Activated CD4-positive, alpha-beta T cell treated with anti-CD3 and anti-CD28 coated beads for 24 hours (primary cell): Measurements from ENCODE around the gene KIAA1549.
"Not testable (repeated sequence)": the region's sequence is repeated elsewhere in the genome, so short reads cannot be mapped to it uniquely, and the experiment has no call there.

Experiments used
- DNase-seq, 2 donors: peaks; one replicate each; pipeline ENCODE4 v3.0.0-alpha.2; 2020; ENCODE audit warnings: low read depth in 2 of 2

Gene KIAA1549

DNA sequence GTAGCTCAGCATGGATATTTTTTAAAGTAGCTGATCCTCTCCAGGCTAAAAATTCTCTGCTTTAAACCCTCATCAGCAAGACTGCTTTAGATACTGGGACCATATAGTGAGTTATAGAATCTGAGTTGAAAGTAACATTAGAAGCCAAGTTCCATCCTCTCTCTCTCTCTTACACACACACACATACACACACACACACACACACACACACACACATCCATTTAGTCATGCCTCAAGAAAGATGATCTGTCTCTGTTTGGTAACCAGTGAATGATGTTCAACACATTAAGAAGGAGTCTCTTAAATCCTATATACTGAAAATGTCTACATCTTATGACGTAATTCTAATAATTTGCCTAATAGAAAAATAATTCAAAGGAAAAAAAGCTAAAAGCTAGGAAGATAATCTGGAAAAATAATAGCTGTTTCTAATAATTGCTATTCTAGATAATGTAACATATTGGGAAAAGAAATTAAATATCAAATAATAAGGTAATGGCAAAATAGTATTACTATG is 166.3 kb downstream of the KIAA1549 start:
- no peak for DNase-seq

- DNase-seq, result no peak
Observed at GRCh38 chr7:138813945-138814344, 167.2 kb downstream of the KIAA1549 start.

DNA sequence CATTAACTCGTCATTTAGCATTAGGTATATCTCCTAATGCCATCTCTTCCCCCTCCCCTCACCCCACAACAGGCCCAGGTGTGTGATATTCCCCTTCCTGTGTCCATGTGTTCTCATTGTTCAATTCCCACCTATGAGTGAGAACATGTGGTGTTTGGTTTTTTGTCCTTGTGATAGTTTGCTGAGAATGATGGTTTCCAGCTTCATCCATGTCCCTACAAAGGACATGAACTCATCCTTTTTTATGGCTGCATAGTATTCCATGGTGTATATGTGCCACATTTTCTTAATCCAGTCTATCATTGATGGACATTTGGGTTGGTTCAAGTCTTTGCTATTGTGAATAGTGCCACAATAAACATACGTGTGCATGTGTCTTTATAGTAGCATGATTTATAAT is 169.9 kb downstream of the KIAA1549 start:
- not testable (repeated sequence) for DNase-seq

- DNase-seq, result no peak
Observed at GRCh38 chr7:138809346-138809745, 171.8 kb downstream of the KIAA1549 start.

DNA sequence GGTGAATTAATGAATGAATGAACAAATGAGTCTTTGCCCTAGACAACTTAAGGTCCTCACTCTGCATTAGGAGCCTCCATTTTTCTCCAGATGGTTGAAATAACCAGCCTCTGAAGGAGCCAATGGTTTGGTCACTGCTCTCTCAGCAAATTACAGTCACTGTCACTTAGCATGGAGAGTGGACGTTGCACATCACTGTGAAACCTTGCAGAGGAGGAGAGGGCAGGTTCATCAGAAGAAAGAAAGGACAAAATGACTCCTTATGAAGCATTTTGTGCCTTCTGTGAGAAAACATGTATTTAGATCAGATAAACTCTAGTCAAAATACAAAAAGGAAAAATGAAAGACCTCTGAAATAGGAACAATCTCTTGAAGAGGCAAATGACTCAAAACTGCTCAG is 176.6 kb downstream of the KIAA1549 start:
- no peak for DNase-seq

DNA sequence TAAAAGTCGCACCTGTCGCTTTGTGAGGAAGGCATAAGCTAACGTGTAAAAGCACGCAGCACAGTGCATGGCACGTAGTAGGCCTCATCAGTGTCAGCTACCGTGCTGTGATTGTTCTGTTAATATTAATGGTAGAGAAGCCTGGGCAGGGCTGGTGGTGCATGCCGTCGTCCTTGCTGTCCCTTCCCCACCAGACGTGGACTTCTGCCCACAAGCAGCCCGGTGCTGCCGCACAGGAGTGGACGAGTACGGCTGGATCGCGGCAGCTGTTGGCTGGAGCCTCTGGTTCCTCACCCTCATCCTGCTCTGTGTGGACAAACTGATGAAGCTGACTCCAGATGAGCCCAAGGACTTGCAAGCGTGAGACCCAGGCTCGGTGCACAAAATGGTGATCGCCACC is 178.5 kb downstream of the KIAA1549 start:
- no peak for DNase-seq

- DNase-seq, result no peak
Observed at GRCh38 chr7:138801256-138801655, 179.9 kb downstream of the KIAA1549 start.

GRCh38 chr7:138799336-138800000 is 181.7 kb downstream of the KIAA1549 start:
- no peak for DNase-seq

GRCh38 chr7:138798836-138799235 is 182.4 kb downstream of the KIAA1549 start:
- DNase-seq, result no peak

DNA sequence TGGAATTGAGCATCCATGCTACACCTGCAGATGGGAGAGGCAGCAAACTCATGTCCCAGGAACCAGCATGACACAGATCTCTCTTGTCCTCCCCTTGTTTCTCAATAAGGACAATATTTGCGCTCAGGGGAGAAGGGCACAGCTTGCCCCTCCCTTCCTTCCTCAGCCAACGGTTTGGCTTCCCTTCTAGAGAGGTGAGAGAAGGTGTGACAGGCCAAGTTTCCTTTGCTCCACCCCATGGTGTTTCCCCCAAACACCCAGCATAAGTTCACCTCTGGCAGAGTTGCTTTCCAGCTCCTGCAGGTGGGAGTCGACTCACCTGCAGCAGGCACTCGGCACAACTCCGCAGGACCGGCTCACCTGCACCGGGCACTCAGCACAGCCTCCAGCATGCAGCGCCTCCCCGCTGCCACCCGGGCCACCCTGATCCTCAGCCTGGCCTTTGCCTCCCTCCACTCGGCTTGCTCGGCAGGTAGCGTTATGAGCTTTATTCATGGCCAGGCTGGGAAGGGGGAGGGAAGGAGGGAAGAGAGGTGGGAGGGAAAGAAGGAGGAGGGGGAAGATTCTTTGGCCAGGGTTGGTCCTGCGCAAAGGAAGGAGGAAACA is 183.4 kb downstream of the KIAA1549 start, which contains the start of the genes ATP6V0A4 and TMEM213:
TSS of gene ATP6V0A4 (minus strand) at position 482 of the 606 bp plus-strand sequence. CDS start 26,949 bp downstream, outside the sequence.
TSS of gene TMEM213 (plus strand) at position 280 of the 606 bp plus-strand sequence. CDS start at position 391, 111 bp downstream.
- no peak for DNase-seq

- DNase-seq, result not testable (repeated sequence)
Observed at GRCh38 chr7:138797046-138797445, 184.1 kb downstream of the KIAA1549 start.

- DNase-seq, result no peak
Observed at GRCh38 chr7:138796038-138796615, 185.1 kb downstream of the KIAA1549 start.

DNA sequence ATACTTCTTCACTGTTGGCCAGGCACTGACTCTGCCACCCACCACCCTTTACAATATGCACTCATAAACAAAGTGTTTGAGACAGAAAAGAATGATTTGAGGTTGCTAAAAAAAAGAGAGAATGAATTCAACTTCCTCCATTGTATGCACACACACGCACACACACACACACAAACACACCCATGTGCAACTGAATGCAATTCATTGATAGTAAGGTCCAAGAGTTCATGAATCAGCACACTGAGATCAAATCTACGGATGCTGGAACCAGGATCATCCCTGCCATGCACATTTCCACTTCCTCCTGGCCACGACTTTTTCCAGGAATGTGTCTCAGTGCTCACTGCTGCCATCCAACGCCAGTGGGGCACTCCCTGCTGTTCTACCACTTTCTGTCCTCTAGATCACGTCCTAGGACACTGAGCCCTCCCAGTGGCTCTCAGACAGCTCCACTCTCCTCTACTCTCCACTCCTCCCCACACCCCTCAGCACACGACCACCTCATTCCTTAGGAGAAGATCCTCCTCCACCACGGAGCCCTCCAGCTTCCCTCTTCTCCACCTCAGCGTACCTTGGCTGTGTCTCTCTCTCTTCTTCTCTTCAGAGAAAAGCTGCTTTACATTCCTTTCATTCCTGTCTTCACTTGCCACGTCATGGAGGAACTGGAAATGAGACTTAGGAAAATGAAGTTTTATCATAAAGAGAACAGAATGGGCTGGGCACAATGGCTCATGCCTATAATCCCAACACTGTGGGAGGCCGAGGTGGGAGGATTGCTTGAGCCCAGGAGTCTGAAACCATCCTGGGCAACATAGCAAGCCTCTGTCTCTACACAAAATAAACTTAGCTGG is 195.4 kb downstream of the KIAA1549 start:
- DNase-seq, result no peak

DNA sequence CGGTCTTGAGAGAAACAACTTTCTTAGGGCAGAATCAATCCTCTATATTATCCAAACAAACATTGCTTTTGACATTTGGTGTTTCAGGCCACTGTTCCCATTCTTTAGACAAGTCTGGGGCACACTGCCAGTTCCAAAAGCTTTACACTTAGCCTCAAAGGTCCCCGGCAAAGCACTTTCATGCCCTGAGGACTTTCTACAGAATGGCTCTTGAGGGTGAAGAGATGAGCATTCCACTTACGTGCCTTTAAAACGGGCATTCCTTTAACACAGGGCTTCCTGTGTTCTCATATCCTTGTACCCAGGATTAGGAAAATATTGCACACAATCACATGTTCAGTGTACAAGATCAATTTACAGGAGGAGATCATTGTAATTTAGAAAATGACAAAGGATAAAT is 196.5 kb downstream of the KIAA1549 start:
- DNase-seq, result no peak
